A673 (cell line): ENCODE results near the gene FAM131C. TPM values are rescaled to one million over a fixed set of nuclear protein-coding genes. Genes with fewer than 3 reads are reported as not detected.

Source experiments
- BruUV-seq: library from RNA; stranded (reverse); fragments of 400-500 nt; replicated peaks from 2 replicates; lab custom pipeline; 2021; lab: Mats Ljungman, UMichigan
- CTCF ChIA-PET: fragments of 300-600 bp; sonication (Branson Sonifier 250); formaldehyde crosslinking; loops from one replicate; lab custom pipeline; 2022; ENCODE audit warnings: antibody characterized with exemption; lab: Charles Lee
- POLR2A ChIA-PET: fragments of 300-600 bp; sonication (Branson Sonifier 250); formaldehyde crosslinking; loops from one replicate; lab custom pipeline; 2022; ENCODE audit warnings: antibody characterized with exemption; ENCODE audit not compliant: low non-redundant PET; lab: Charles Lee
- DNase-seq: peaks from one replicate; pipeline ENCODE4 v3.0.0-alpha.2; 2015; ENCODE audit warnings: low spot score
- H3K27ac ChIP-seq: fragments of 200-600 bp; sonication (generic); 2 replicates; pipeline ENCODE4 v1.5.1; 2016; ENCODE audit warnings: mixed run types, low read depth, mild to moderate bottlenecking, mixed read lengths, antibody characterized with exemption, low read length; ENCODE audit not compliant: poor library complexity, severe bottlenecking
- H3K27me3 ChIP-seq: fragments of 200-600 bp; sonication (generic); replicated peaks from 2 replicates; pipeline ENCODE4 v1.6.1; 2017; ENCODE audit warnings: mixed run types, low read depth, mild to moderate bottlenecking, mixed read lengths, antibody characterized with exemption, low read length; ENCODE audit not compliant: insufficient read depth, poor library complexity
- H3K36me3 ChIP-seq: fragments of 200-600 bp; sonication (generic); 2 replicates; pipeline ENCODE4 v1.6.1; 2016; ENCODE audit warnings: mixed run types, mild to moderate bottlenecking, mixed read lengths, antibody characterized with exemption, low read length; ENCODE audit not compliant: insufficient read depth, poor library complexity, severe bottlenecking
- H3K4me1 ChIP-seq: fragments of 200-600 bp; sonication (generic); 2 replicates; pipeline ENCODE4 v1.6.1; 2017; ENCODE audit warnings: mixed run types, mild to moderate bottlenecking, mixed read lengths, antibody characterized with exemption, low read length; ENCODE audit not compliant: insufficient read depth, poor library complexity, severe bottlenecking
- H3K4me3 ChIP-seq: fragments of 200-600 bp; sonication (generic); 2 replicates; pipeline ENCODE4 v1.5.1; 2016; ENCODE audit warnings: low read depth, mixed run types, mild to moderate bottlenecking, mixed read lengths, low read length; ENCODE audit not compliant: poor library complexity, severe bottlenecking
- H3K9me3 ChIP-seq: fragments of 200-600 bp; sonication (generic); 2 replicates; pipeline ENCODE4 v1.6.1; 2016; ENCODE audit warnings: mixed run types, low read depth, mild to moderate bottlenecking, mixed read lengths, antibody characterized with exemption, low read length; ENCODE audit not compliant: poor library complexity, severe bottlenecking
- CTCF ChIP-seq: fragments of 300-800, 200-600 bp; sonication (generic); conservative IDR thresholded peaks from 2 replicates; pipeline ENCODE4 v1.5.1; 2017; ENCODE audit warnings: low read depth, mild to moderate bottlenecking, antibody characterized with exemption, low read length, moderate library complexity, mixed read lengths
- EZH2 ChIP-seq: fragments of 200-600 bp; sonication (generic); IDR thresholded peaks from 2 replicates; pipeline ENCODE4 v1.6.1; 2017; ENCODE audit warnings: borderline replicate concordance, low read depth, mild to moderate bottlenecking, mixed read lengths, antibody characterized with exemption, low read length; ENCODE audit not compliant: poor library complexity, severe bottlenecking
- intact Hi-C: fragments of 100-400 bp; cut with micrococcal nuclease; formaldehyde crosslinking; loops from one replicate; pipeline ENCODE4 v1.10.0; 2022; ENCODE audit not compliant: unreplicated experiment
- total RNA-seq: library from RNA; stranded (reverse); gene quantifications from 2 replicates; pipeline ENCODE4 v1.2.3, GENCODE V29; 2021

The FAM131C gene
- total RNA-seq, 1 experiment from 2014 or later = 0.71 TPM

- no peak overlapping the region for H3K4me3 ChIP-seq
- no peaks in the 10 kb centered on the region for H3K36me3 ChIP-seq
- no peaks in the 10 kb centered on the region for H3K4me1 ChIP-seq
- intact Hi-C loops = no loop called here
- no peaks in the 10 kb centered on the region for H3K27me3 ChIP-seq
- no peaks in the 10 kb centered on the region for H3K9me3 ChIP-seq
- TF ChIP-seq CTCF (no peak), EZH2 (no peak)
- no peak for DNase-seq
- ChIA-PET POLR2A (no interaction called here), CTCF (no interaction called here)
- H3K27ac ChIP-seq = no peak overlapping the region
- no TSS peak for BruUV-seq
Measured at GRCh38 chr1:16095447-16095846, 22.0 kb upstream of the FAM131C start.

- intact Hi-C loops = no loop called here
- H3K4me1 ChIP-seq = no peaks in the 10 kb centered on the region
- no peaks in the 10 kb centered on the region for H3K27me3 ChIP-seq
- H3K4me3 ChIP-seq = no peak overlapping the region
- CTCF ChIA-PET = interaction anchor here (0.7 kb wide), 1 partner anchor 11 kb away, joined by 5 read pairs; no protein-coding TSS in a partner anchor
- H3K36me3 ChIP-seq = no peaks in the 10 kb centered on the region
- TF ChIP-seq CTCF (no peak), EZH2 (no peak)
- H3K27ac ChIP-seq = no peak overlapping the region
- POLR2A ChIA-PET = interaction anchor here (0.6 kb wide), 2 partner anchors 11 to 261 kb away, joined by 5 read pairs; no protein-coding TSS in a partner anchor
- BruUV-seq = no TSS peak
- no peak for DNase-seq
- no peaks in the 10 kb centered on the region for H3K9me3 ChIP-seq
Measured at GRCh38 chr1:16094453-16095158, 21.2 kb upstream of the FAM131C start.

DNA sequence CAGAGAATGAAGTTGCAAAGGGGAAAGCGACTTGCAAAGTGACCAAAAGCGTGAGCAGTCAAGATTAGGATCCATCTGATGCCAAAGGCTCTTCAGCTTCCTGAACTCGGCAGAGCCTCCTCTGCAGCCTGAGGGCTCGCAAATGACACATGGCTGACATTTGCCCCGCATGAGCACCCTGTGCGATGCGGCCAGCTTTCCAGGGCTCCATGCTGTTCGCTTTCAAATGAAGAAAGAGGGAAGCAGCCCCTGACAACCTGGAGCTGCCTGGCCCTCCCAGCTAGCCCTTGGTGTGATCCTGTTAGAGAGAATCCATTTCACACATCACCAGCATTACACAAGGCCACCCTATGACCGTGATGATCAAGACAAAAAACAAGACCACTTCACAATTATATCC is 20.2 kb upstream of the FAM131C start:
- Histone ChIP-seq H3K9me3 (no peaks in the 10 kb centered on the region), H3K4me3 (no peak overlapping the region), H3K36me3 (no peaks in the 10 kb centered on the region), H3K27me3 (no peaks in the 10 kb centered on the region), H3K27ac (no peak overlapping the region), H3K4me1 (peaks cover 9% of the 10 kb centered on the region)
- CTCF ChIA-PET = interaction anchor here (0.5 to 0.7 kb wide), 2 partner anchors 10 to 61 kb away, joined by 5 to 10 read pairs; no protein-coding TSS in a partner anchor
- TF ChIP-seq CTCF (no peak), EZH2 (no peak)
- POLR2A ChIA-PET = interaction anchor here (0.6 kb wide), 1 partner anchor 12 kb away, joined by 5 read pairs; no protein-coding TSS in a partner anchor
- BruUV-seq = no TSS peak
- no peak for DNase-seq
- intact Hi-C loops = no loop called here
